ENCODE measurements around the gene ITGAD. TPM values are rescaled to one million over a fixed set of nuclear protein-coding genes. Genes with fewer than 3 reads are reported as not detected.
"Not testable (repeated sequence)": the region's sequence is repeated elsewhere in the genome, so short reads cannot be mapped to it uniquely, and the experiment has no call there.

The ITGAD gene
- total RNA-seq, 1 donor: not detected

GRCh38 chr16:31411024-31411844, 18.1 kb downstream of the ITGAD start:
- DNase-seq (ENCODE audit: low read depth): no peak
- H3K4me3 ChIP-seq (ENCODE audit: low read depth, low read length): no peak overlapping the region
- TF ChIP-seq CTCF (IDR thresholded peaks at IDR 0.05; ENCODE audit: insufficient read depth, low read depth, low read length): no peak

GRCh38 chr16:31412750-31413149, 19.6 kb downstream of the ITGAD start:
- no peak for DNase-seq (ENCODE audit: low read depth)
- H3K4me3 ChIP-seq (ENCODE audit: low read depth, low read length): no peak overlapping the region
- TF ChIP-seq CTCF (IDR thresholded peaks at IDR 0.05; ENCODE audit: insufficient read depth, low read depth, low read length): no peak

GRCh38 chr16:31413381-31413780, 20.2 kb downstream of the ITGAD start:
- no peak for TF ChIP-seq CTCF (IDR thresholded peaks at IDR 0.05; ENCODE audit: insufficient read depth, low read depth, low read length)
- no peak for DNase-seq (ENCODE audit: low read depth)

GRCh38 chr16:31413943-31414342, 20.8 kb downstream of the ITGAD start:
- no peak for DNase-seq (ENCODE audit: low read depth)
- no peak for TF ChIP-seq CTCF (IDR thresholded peaks at IDR 0.05; ENCODE audit: insufficient read depth, low read depth, low read length)

More at GRCh38 chr16:31413381-31413780, 20.2 kb downstream of the ITGAD start:
- H3K4me3 ChIP-seq (ENCODE audit: low read depth, low read length): no peak overlapping the region

GRCh38 chr16:31414706-31415105, 21.6 kb downstream of the ITGAD start:
- no peak overlapping the region for H3K4me3 ChIP-seq (ENCODE audit: low read depth, low read length)
- no peak for TF ChIP-seq CTCF (IDR thresholded peaks at IDR 0.05; ENCODE audit: insufficient read depth, low read depth, low read length)
- no peak for DNase-seq (ENCODE audit: low read depth)

More at GRCh38 chr16:31413943-31414342, 20.8 kb downstream of the ITGAD start:
- no peak overlapping the region for H3K4me3 ChIP-seq (ENCODE audit: low read depth, low read length)

- no peak for DNase-seq (ENCODE audit: low read depth)
- TF ChIP-seq CTCF (IDR thresholded peaks at IDR 0.05; ENCODE audit: insufficient read depth, low read depth, low read length): no peak
- no peak overlapping the region for H3K4me3 ChIP-seq (ENCODE audit: low read depth, low read length)
Observed at GRCh38 chr16:31416371-31416770, 23.2 kb downstream of the ITGAD start.

GRCh38 chr16:31417036-31417435, 23.9 kb downstream of the ITGAD start:
- not testable (repeated sequence) for DNase-seq (ENCODE audit: low read depth); H3K4me3 ChIP-seq (ENCODE audit: low read depth, low read length)
